Measurements from ENCODE around the gene SLC2A13. TPM values are rescaled to one million over a fixed set of nuclear protein-coding genes. Genes with fewer than 3 reads are reported as not detected.

The SLC2A13 gene
- total RNA-seq, 1 experiment from 2014 or later: 1.7 TPM

- DNase-seq (ENCODE audit: unreplicated experiment): no peak
- CTCF ChIA-PET: no interaction called here
- POLR2A ChIA-PET: no interaction called here
Measured at GRCh38 chr12:40098406-40099145, 7.3 kb downstream of the SLC2A13 start.

GRCh38 chr12:40093512-40093911 lies 12.4 kb downstream of the SLC2A13 start:
- Mint-ChIP-seq H3K4me3 (ENCODE audit: unreplicated experiment) (no peak overlapping the region), H3K27me3 (ENCODE audit: insufficient read depth, unreplicated experiment) (no peaks in the 10 kb centered on the region), H3K36me3 (ENCODE audit: insufficient read depth, unreplicated experiment) (peaks cover 5% of the 10 kb centered on the region), H3K4me1 (ENCODE audit: insufficient read depth, unreplicated experiment) (no peaks in the 10 kb centered on the region), H3K9me3 (ENCODE audit: unreplicated experiment) (no peaks in the 10 kb centered on the region), H3K27ac (ENCODE audit: low read depth, unreplicated experiment) (no peak overlapping the region)
- ChIA-PET POLR2A (no interaction called here), CTCF (interaction anchor here (0.5 kb wide), 1 partner anchor 22 kb away, joined by 3 read pairs; no protein-coding TSS in a partner anchor)
- TF ChIP-seq CTCF (IDR thresholded peaks at IDR 0.05; ENCODE audit: unreplicated experiment): no peak
- BruUV-seq (replicated peaks): no TSS peak
- intact Hi-C loops (cut with micrococcal nuclease): no loop called here
- no peak for DNase-seq (ENCODE audit: unreplicated experiment)

More at GRCh38 chr12:40098406-40099145, 7.3 kb downstream of the SLC2A13 start:
- H3K36me3 Mint-ChIP-seq (ENCODE audit: insufficient read depth, unreplicated experiment): peaks cover 6% of the 10 kb centered on the region
- no peaks in the 10 kb centered on the region for H3K27me3 Mint-ChIP-seq (ENCODE audit: insufficient read depth, unreplicated experiment)
- BruUV-seq (replicated peaks): no TSS peak
- no peaks in the 10 kb centered on the region for H3K9me3 Mint-ChIP-seq (ENCODE audit: unreplicated experiment)
- H3K4me1 Mint-ChIP-seq (ENCODE audit: insufficient read depth, unreplicated experiment): no peaks in the 10 kb centered on the region
- no peak overlapping the region for H3K27ac Mint-ChIP-seq (ENCODE audit: low read depth, unreplicated experiment)
- no peak overlapping the region for H3K4me3 Mint-ChIP-seq (ENCODE audit: unreplicated experiment)
- TF ChIP-seq CTCF (IDR thresholded peaks at IDR 0.05; ENCODE audit: unreplicated experiment): no peak
- intact Hi-C loops (cut with micrococcal nuclease): no loop called here

- H3K9me3 Mint-ChIP-seq (ENCODE audit: unreplicated experiment): no peaks in the 10 kb centered on the region
- H3K27me3 Mint-ChIP-seq (ENCODE audit: insufficient read depth, unreplicated experiment): no peaks in the 10 kb centered on the region
- H3K4me1 Mint-ChIP-seq (ENCODE audit: insufficient read depth, unreplicated experiment): no peaks in the 10 kb centered on the region
- intact Hi-C loops (cut with micrococcal nuclease): no loop called here
- TF ChIP-seq CTCF (IDR thresholded peaks at IDR 0.05; ENCODE audit: unreplicated experiment): no peak
- no peaks in the 10 kb centered on the region for H3K36me3 Mint-ChIP-seq (ENCODE audit: insufficient read depth, unreplicated experiment)
- CTCF ChIA-PET: interaction anchor here (0.6 to 1.2 kb wide), 4 partner anchors 8 to 166 kb away, joined by 3 to 5 read pairs (median 4); no protein-coding TSS in a partner anchor
- no TSS peak for BruUV-seq (replicated peaks)
- POLR2A ChIA-PET: no interaction called here
- no peak for DNase-seq (ENCODE audit: unreplicated experiment)
- H3K27ac Mint-ChIP-seq (ENCODE audit: low read depth, unreplicated experiment): no peak overlapping the region
- H3K4me3 Mint-ChIP-seq (ENCODE audit: unreplicated experiment): no peak overlapping the region
Measured at GRCh38 chr12:40086471-40086870, 19.4 kb downstream of the SLC2A13 start.

GRCh38 chr12:40078266-40078665 lies 27.6 kb downstream of the SLC2A13 start:
- DNase-seq (ENCODE audit: unreplicated experiment): no peak

More at GRCh38 chr12:40078266-40078665, 27.6 kb downstream of the SLC2A13 start:
- no peak for TF ChIP-seq CTCF (IDR thresholded peaks at IDR 0.05; ENCODE audit: unreplicated experiment)
- Mint-ChIP-seq H3K36me3 (ENCODE audit: insufficient read depth, unreplicated experiment) (no peaks in the 10 kb centered on the region), H3K27ac (ENCODE audit: low read depth, unreplicated experiment) (no peak overlapping the region), H3K4me3 (ENCODE audit: unreplicated experiment) (no peak overlapping the region), H3K4me1 (ENCODE audit: insufficient read depth, unreplicated experiment) (no peaks in the 10 kb centered on the region), H3K9me3 (ENCODE audit: unreplicated experiment) (peaks cover 13% of the 10 kb centered on the region), H3K27me3 (ENCODE audit: insufficient read depth, unreplicated experiment) (no peaks in the 10 kb centered on the region)
- BruUV-seq (replicated peaks): no TSS peak
- ChIA-PET CTCF (interaction anchor here (0.7 to 0.9 kb wide), 2 partner anchors 9 to 67 kb away, joined by 3 read pairs; no protein-coding TSS in a partner anchor), POLR2A (interaction anchor here (0.6 kb wide), 1 partner anchor 143 kb away, joined by 3 read pairs; no protein-coding TSS in a partner anchor)
- intact Hi-C loops (cut with micrococcal nuclease): no loop called here

All from MCF 10A (cell line).